NCI-H345 (cell line): ENCODE results near the gene AQP5.

Experiments
- DNase-seq: peaks from one replicate; lab custom pipeline; 2025; lab: John Stamatoyannopoulos, UW

Gene AQP5

GRCh38 chr12:49932533-49933130 is 29.0 kb upstream of the AQP5 start:
- no peak for DNase-seq

GRCh38 chr12:49933796-49934195 is 27.9 kb upstream of the AQP5 start:
- no peak for DNase-seq

- DNase-seq, result no peak
Observed at GRCh38 chr12:49934505-49934904, 27.2 kb upstream of the AQP5 start.

- no peak for DNase-seq
Observed at GRCh38 chr12:49936925-49937324, 24.7 kb upstream of the AQP5 start.

- DNase-seq, result no peak
Observed at GRCh38 chr12:49937639-49938300, 23.9 kb upstream of the AQP5 start.

- no peak for DNase-seq
Observed at GRCh38 chr12:49939307-49939706, 22.4 kb upstream of the AQP5 start.

- no peak for DNase-seq
Observed at GRCh38 chr12:49939707-49940106, 22.0 kb upstream of the AQP5 start.

GRCh38 chr12:49941556-49942511 is 19.8 kb upstream of the AQP5 start:
- no peak for DNase-seq

GRCh38 chr12:49942512-49942893 is 19.2 kb upstream of the AQP5 start:
- DNase-seq, result no peak

- DNase-seq, result no peak
Observed at GRCh38 chr12:49942921-49943624, 18.6 kb upstream of the AQP5 start.

GRCh38 chr12:49943625-49943960 is 18.1 kb upstream of the AQP5 start:
- DNase-seq, result no peak

- no peak for DNase-seq
Observed at GRCh38 chr12:49944046-49944445, 17.6 kb upstream of the AQP5 start.

- DNase-seq, result no peak
Observed at GRCh38 chr12:49944718-49945117, 17.0 kb upstream of the AQP5 start.

GRCh38 chr12:49945394-49946080 is 16.1 kb upstream of the AQP5 start:
- no peak for DNase-seq

- DNase-seq, result no peak
Observed at GRCh38 chr12:49946086-49946485, 15.6 kb upstream of the AQP5 start.

GRCh38 chr12:49946497-49946896 is 15.2 kb upstream of the AQP5 start:
- peak; percentile 8 for DNase-seq

GRCh38 chr12:49947593-49948226 is 14.0 kb upstream of the AQP5 start:
- DNase-seq, result no peak

- DNase-seq, result no peak
Observed at GRCh38 chr12:49948866-49949845, 12.5 kb upstream of the AQP5 start.

GRCh38 chr12:49949866-49950265 is 11.8 kb upstream of the AQP5 start:
- DNase-seq, result no peak
